ENCODE data around the gene PLD2. TPM values are rescaled to one million over a fixed set of nuclear protein-coding genes. Genes with fewer than 3 reads are reported as not detected.
A peak's percentile ranks its signal among the peaks of the same experiment; 100 is the strongest.
"Not testable (repeated sequence)": the region's sequence is repeated elsewhere in the genome, so short reads cannot be mapped to it uniquely, and the experiment has no call there.

PLD2 gene
- polyA plus RNA-seq, 2 donors, result 66.9 to 67.4 TPM

DNA sequence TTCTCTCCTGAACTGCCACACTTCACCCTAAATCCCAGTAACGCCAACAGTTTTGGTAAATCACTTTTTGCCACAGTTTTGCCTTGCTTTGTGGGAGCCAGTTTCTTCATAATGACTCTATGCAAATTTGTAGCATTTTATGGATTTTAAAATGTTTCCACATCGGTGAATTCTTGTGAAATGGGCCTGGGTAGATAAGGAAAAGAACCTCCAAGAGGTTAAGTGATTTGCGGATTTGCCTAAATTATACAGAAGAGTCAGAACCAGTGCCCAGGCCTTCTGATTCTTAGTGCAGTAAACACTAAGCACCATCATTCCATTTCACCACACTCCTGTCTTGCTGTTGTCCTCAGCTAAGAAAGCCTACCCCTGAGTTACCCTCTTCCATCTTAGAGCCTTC lies 44.1 kb downstream of the PLD2 start:
- WGBS, 2 donors, result 82 to 83% methylated on average over 3 of the region's 3 CpGs
- H3K36me3 ChIP-seq (ENCODE audit: control insufficient read depth in 2 of 2, insufficient read depth in 2 of 2, low read length in 1 of 2), result peaks cover 0 to 2% of the 10 kb centered on the region in 2 donors
- no peaks in the 10 kb centered on the region for H3K9me3 ChIP-seq (ENCODE audit: control insufficient read depth in 2 of 2, insufficient read depth in 1 of 2, low read depth in 1 of 2, low read length in 1 of 2)
- H3K27me3 ChIP-seq (ENCODE audit: control insufficient read depth in 1 of 2, insufficient read depth in 2 of 2, low read length in 2 of 2), result no peaks in the 10 kb centered on the region
- H3K4me3 ChIP-seq (ENCODE audit: low read depth in 1 of 2, low read length in 2 of 2), result no peak overlapping the region
- peaks cover 4 to 35% of the 10 kb centered on the region in 2 donors for H3K4me1 ChIP-seq (ENCODE audit: control insufficient read depth in 2 of 2, insufficient read depth in 2 of 2, low read length in 1 of 2)
- H3K27ac ChIP-seq (ENCODE audit: low read depth in 2 of 2, low read length in 1 of 2), result peak overlapping the region; percentile 92 to 97

GRCh38 chr17:4852567-4853207 lies 45.7 kb downstream of the PLD2 start:
- no peaks in the 10 kb centered on the region for H3K27me3 ChIP-seq (ENCODE audit: control insufficient read depth in 1 of 2, insufficient read depth in 2 of 2, low read length in 2 of 2)
- no peak overlapping the region for H3K4me3 ChIP-seq (ENCODE audit: low read depth in 1 of 2, low read length in 2 of 2)
- peak overlapping the region; percentile 93 to 99 for H3K27ac ChIP-seq (ENCODE audit: low read depth in 2 of 2, low read length in 1 of 2)
- peaks cover 6 to 33% of the 10 kb centered on the region in 2 donors for H3K4me1 ChIP-seq (ENCODE audit: control insufficient read depth in 2 of 2, insufficient read depth in 2 of 2, low read length in 1 of 2)
- no peaks in the 10 kb centered on the region for H3K36me3 ChIP-seq (ENCODE audit: control insufficient read depth in 2 of 2, insufficient read depth in 2 of 2, low read length in 1 of 2)
- H3K9me3 ChIP-seq (ENCODE audit: control insufficient read depth in 2 of 2, insufficient read depth in 1 of 2, low read depth in 1 of 2, low read length in 1 of 2), result no peaks in the 10 kb centered on the region

GRCh38 chr17:4853208-4853671 lies 46.3 kb downstream of the PLD2 start:
- Histone ChIP-seq H3K4me1 (ENCODE audit: control insufficient read depth in 2 of 2, insufficient read depth in 2 of 2, low read length in 1 of 2) (peaks cover 6 to 33% of the 10 kb centered on the region in 2 donors), H3K36me3 (ENCODE audit: control insufficient read depth in 2 of 2, insufficient read depth in 2 of 2, low read length in 1 of 2) (no peaks in the 10 kb centered on the region), H3K9me3 (ENCODE audit: control insufficient read depth in 2 of 2, insufficient read depth in 1 of 2, low read depth in 1 of 2, low read length in 1 of 2) (no peaks in the 10 kb centered on the region), H3K27ac (ENCODE audit: low read depth in 2 of 2, low read length in 1 of 2) (peak overlapping the region; percentile 93 to 99), H3K27me3 (ENCODE audit: control insufficient read depth in 1 of 2, insufficient read depth in 2 of 2, low read length in 2 of 2) (no peaks in the 10 kb centered on the region), H3K4me3 (ENCODE audit: low read depth in 1 of 2, low read length in 2 of 2) (peak overlapping the region in 1 of 2 donors; percentile 22)
- 57 to 68% methylated on average over 2 of the region's 2 CpGs for WGBS, 2 donors

GRCh38 chr17:4854111-4854681 lies 47.2 kb downstream of the PLD2 start:
- Histone ChIP-seq H3K4me3 (ENCODE audit: low read depth in 1 of 2, low read length in 2 of 2) (peak overlapping the region in 1 of 2 donors; percentile 28), H3K36me3 (ENCODE audit: control insufficient read depth in 2 of 2, insufficient read depth in 2 of 2, low read length in 1 of 2) (no peaks in the 10 kb centered on the region), H3K9me3 (ENCODE audit: control insufficient read depth in 2 of 2, insufficient read depth in 1 of 2, low read depth in 1 of 2, low read length in 1 of 2) (no peaks in the 10 kb centered on the region), H3K4me1 (ENCODE audit: control insufficient read depth in 2 of 2, insufficient read depth in 2 of 2, low read length in 1 of 2) (peaks cover 6 to 31% of the 10 kb centered on the region in 2 donors), H3K27me3 (ENCODE audit: control insufficient read depth in 1 of 2, insufficient read depth in 2 of 2, low read length in 2 of 2) (no peaks in the 10 kb centered on the region), H3K27ac (ENCODE audit: low read depth in 2 of 2, low read length in 1 of 2) (peak overlapping the region; percentile 93 to 99)
- WGBS, 2 donors, result 57 to 58% methylated on average over 5 of the region's 5 CpGs

DNA sequence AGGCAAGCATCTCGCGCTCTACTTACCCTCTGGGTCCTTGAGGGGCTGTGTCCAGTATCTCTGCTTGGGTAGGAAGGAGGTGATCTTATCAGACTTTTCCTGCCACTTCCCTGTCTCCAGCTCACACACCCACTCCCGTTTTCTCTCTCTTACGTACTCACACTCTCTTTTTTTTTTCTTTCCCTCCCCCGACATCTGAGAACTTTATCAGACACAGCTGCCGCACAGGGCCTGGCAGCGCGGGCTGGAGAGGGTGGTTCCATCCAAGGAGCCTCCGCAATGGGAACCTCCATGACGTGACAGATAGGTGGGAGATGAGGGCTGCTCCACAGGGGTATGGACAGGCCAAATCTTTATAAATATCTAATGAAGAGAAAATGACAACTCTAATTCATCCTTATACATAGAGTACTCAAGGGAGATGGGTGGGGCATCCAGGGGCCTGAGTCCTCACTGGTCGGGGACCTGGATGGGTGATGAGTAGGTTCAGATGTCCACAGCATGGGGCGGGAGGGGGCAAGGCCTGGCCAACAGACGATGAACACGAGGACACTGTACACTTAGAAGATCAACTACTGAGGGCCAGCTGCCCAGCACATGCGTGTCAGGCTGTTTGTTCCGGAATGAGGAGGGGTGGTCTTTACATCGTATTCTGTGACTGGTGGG lies 49.5 kb downstream of the PLD2 start:
- peaks cover 0 to 4% of the 10 kb centered on the region in 2 donors for H3K36me3 ChIP-seq (ENCODE audit: control insufficient read depth in 2 of 2, insufficient read depth in 2 of 2, low read length in 1 of 2)
- no peak overlapping the region for H3K4me3 ChIP-seq (ENCODE audit: low read depth in 1 of 2, low read length in 2 of 2)
- no peaks in the 10 kb centered on the region for H3K27me3 ChIP-seq (ENCODE audit: control insufficient read depth in 1 of 2, insufficient read depth in 2 of 2, low read length in 2 of 2)
- no peaks in the 10 kb centered on the region for H3K9me3 ChIP-seq (ENCODE audit: control insufficient read depth in 2 of 2, insufficient read depth in 1 of 2, low read depth in 1 of 2, low read length in 1 of 2)
- peaks cover 8 to 29% of the 10 kb centered on the region in 2 donors for H3K4me1 ChIP-seq (ENCODE audit: control insufficient read depth in 2 of 2, insufficient read depth in 2 of 2, low read length in 1 of 2)
- WGBS, 2 donors, result 86 to 88% methylated on average over 17 of the region's 17 CpGs
- H3K27ac ChIP-seq (ENCODE audit: low read depth in 2 of 2, low read length in 1 of 2), result peak overlapping the region; percentile 11 to 64

GRCh38 chr17:4856937-4857314 lies 50.0 kb downstream of the PLD2 start:
- Histone ChIP-seq H3K9me3 (ENCODE audit: control insufficient read depth in 2 of 2, insufficient read depth in 1 of 2, low read depth in 1 of 2, low read length in 1 of 2) (no peaks in the 10 kb centered on the region), H3K27ac (ENCODE audit: low read depth in 2 of 2, low read length in 1 of 2) (peak overlapping the region in 1 of 2 donors; percentile 83), H3K36me3 (ENCODE audit: control insufficient read depth in 2 of 2, insufficient read depth in 2 of 2, low read length in 1 of 2) (peaks cover 0 to 4% of the 10 kb centered on the region in 2 donors), H3K4me3 (ENCODE audit: low read depth in 1 of 2, low read length in 2 of 2) (no peak overlapping the region), H3K4me1 (ENCODE audit: control insufficient read depth in 2 of 2, insufficient read depth in 2 of 2, low read length in 1 of 2) (peaks cover 8 to 27% of the 10 kb centered on the region in 2 donors), H3K27me3 (ENCODE audit: control insufficient read depth in 1 of 2, insufficient read depth in 2 of 2, low read length in 2 of 2) (no peaks in the 10 kb centered on the region)
- WGBS, 2 donors, result 89 to 91% methylated on average over 7 of the region's 7 CpGs

DNA sequence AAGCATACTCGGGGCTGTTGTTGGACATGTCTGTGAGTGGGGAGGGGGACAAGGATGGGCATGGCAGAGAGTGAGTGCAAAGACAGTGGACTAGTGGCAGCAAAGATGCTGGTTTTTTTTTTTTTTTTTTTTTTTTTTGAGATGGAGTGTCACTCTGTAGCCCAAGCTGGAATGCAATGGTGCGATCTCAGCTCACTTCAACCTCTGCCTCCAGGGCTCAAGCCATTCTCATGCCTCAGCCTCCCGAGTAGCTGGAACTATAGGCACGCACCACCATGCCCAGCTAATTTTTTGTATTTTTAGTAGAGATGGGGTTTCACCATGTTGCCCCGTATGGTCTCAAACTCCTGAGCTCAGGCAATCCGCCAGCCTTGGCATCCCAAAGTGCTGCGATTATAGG lies 50.4 kb downstream of the PLD2 start:
- H3K27me3 ChIP-seq (ENCODE audit: control insufficient read depth in 1 of 2, insufficient read depth in 2 of 2, low read length in 2 of 2); H3K4me3 ChIP-seq (ENCODE audit: low read depth in 1 of 2, low read length in 2 of 2); H3K9me3 ChIP-seq (ENCODE audit: control insufficient read depth in 2 of 2, insufficient read depth in 1 of 2, low read depth in 1 of 2, low read length in 1 of 2); H3K36me3 ChIP-seq (ENCODE audit: control insufficient read depth in 2 of 2, insufficient read depth in 2 of 2, low read length in 1 of 2): not testable (repeated sequence)
- peaks cover 8 to 25% of the 10 kb centered on the region in 2 donors for H3K4me1 ChIP-seq (ENCODE audit: control insufficient read depth in 2 of 2, insufficient read depth in 2 of 2, low read length in 1 of 2)
- 66 to 67% methylated on average over 6 to 7 of the region's 7 CpGs for WGBS, 2 donors
- peak overlapping the region; percentile 79 to 83 for H3K27ac ChIP-seq (ENCODE audit: low read depth in 2 of 2, low read length in 1 of 2)

- H3K4me3 ChIP-seq (ENCODE audit: low read depth in 1 of 2, low read length in 2 of 2), result no peak overlapping the region
- peak overlapping the region; percentile 79 to 83 for H3K27ac ChIP-seq (ENCODE audit: low read depth in 2 of 2, low read length in 1 of 2)
- WGBS, 2 donors, result 37 to 48% methylated on average over 6 to 7 of the region's 7 CpGs
- H3K4me1 ChIP-seq (ENCODE audit: control insufficient read depth in 2 of 2, insufficient read depth in 2 of 2, low read length in 1 of 2), result peaks cover 8 to 22% of the 10 kb centered on the region in 2 donors
- H3K9me3 ChIP-seq (ENCODE audit: control insufficient read depth in 2 of 2, insufficient read depth in 1 of 2, low read depth in 1 of 2, low read length in 1 of 2), result no peaks in the 10 kb centered on the region
- peaks cover 0 to 4% of the 10 kb centered on the region in 2 donors for H3K36me3 ChIP-seq (ENCODE audit: control insufficient read depth in 2 of 2, insufficient read depth in 2 of 2, low read length in 1 of 2)
- no peaks in the 10 kb centered on the region for H3K27me3 ChIP-seq (ENCODE audit: control insufficient read depth in 1 of 2, insufficient read depth in 2 of 2, low read length in 2 of 2)
These were observed 51.3 kb downstream of the PLD2 start for GRCh38 chr17:4858068-4858881.

- no peaks in the 10 kb centered on the region for H3K9me3 ChIP-seq (ENCODE audit: control insufficient read depth in 2 of 2, insufficient read depth in 1 of 2, low read depth in 1 of 2, low read length in 1 of 2)
- peaks cover 0 to 4% of the 10 kb centered on the region in 2 donors for H3K36me3 ChIP-seq (ENCODE audit: control insufficient read depth in 2 of 2, insufficient read depth in 2 of 2, low read length in 1 of 2)
- no peaks in the 10 kb centered on the region for H3K27me3 ChIP-seq (ENCODE audit: control insufficient read depth in 1 of 2, insufficient read depth in 2 of 2, low read length in 2 of 2)
- peak overlapping the region; percentile 13 to 81 for H3K4me3 ChIP-seq (ENCODE audit: low read depth in 1 of 2, low read length in 2 of 2)
- H3K4me1 ChIP-seq (ENCODE audit: control insufficient read depth in 2 of 2, insufficient read depth in 2 of 2, low read length in 1 of 2), result peaks cover 8 to 18% of the 10 kb centered on the region in 2 donors
- H3K27ac ChIP-seq (ENCODE audit: low read depth in 2 of 2, low read length in 1 of 2), result peak overlapping the region; percentile 79 to 83
- WGBS, 2 donors, result 17 to 21% methylated on average over 5 of the region's 5 CpGs
These were observed 51.9 kb downstream of the PLD2 start for GRCh38 chr17:4858882-4859260.

Data from esophagus (tissue), 2 donors.